Keratinocyte (primary cell): ENCODE results near the gene FAM83E. TPM values are rescaled to one million over a fixed set of nuclear protein-coding genes. Genes with fewer than 3 reads are reported as not detected.

Experiments used
- DNase-seq: peaks from one replicate; pipeline ENCODE4 v3.0.0-alpha.2; 2011; ENCODE audit warnings: low read depth, missing footprints, low spot score
- FAIRE-seq: peaks from 2 replicates; lab custom pipeline; 2011; peaks lifted over from hg19 to GRCh38; lab: Jason Lieb, UNC
- H2AFZ ChIP-seq: 2 replicates; pipeline ENCODE4 v1.6.0; 2012; ENCODE audit warnings: low read length, control low read depth, inconsistent platforms; ENCODE audit not compliant: control insufficient read depth
- H3K27ac ChIP-seq: 2 replicates; pipeline ENCODE4 v1.5.1; 2011; ENCODE audit warnings: low read length; ENCODE audit not compliant: control insufficient read depth, insufficient read depth
- H3K27me3 ChIP-seq: 3 replicates; pipeline ENCODE4 v1.6.0; 2011; ENCODE audit warnings: low read length; ENCODE audit not compliant: control insufficient read depth, insufficient read depth; ENCODE audit errors: extremely low read depth
- H3K36me3 ChIP-seq, 2 experiments: 2 replicates in 1 of 2; 3 replicates in 1 of 2; pipeline ENCODE4 v1.5.1; 2011; ENCODE audit warnings: low read length in 2 of 2, mild to moderate bottlenecking in 1 of 2; ENCODE audit not compliant: control insufficient read depth in 2 of 2, insufficient read depth in 2 of 2; ENCODE audit errors: extremely low read depth in 1 of 2
- H3K4me1 ChIP-seq: 3 replicates; pipeline ENCODE4 v1.5.1; 2011; ENCODE audit warnings: low read length; ENCODE audit not compliant: control insufficient read depth, insufficient read depth; ENCODE audit errors: extremely low read depth
- H3K4me2 ChIP-seq: 3 replicates; pipeline ENCODE4 v1.6.0; 2011; ENCODE audit warnings: low read depth, low read length; ENCODE audit not compliant: control insufficient read depth, insufficient read depth; ENCODE audit errors: extremely low read depth
- H3K4me3 ChIP-seq, 3 experiments: fragments of 200-600 bp in 1 of 3; sonication (generic) in 1 of 3; 2 replicates in 2 of 3; 3 replicates in 1 of 3; pipeline ENCODE4 v1.5.1; 2011 to 2016; ENCODE audit warnings: low read length in 3 of 3, mild to moderate bottlenecking in 3 of 3, control low read depth in 2 of 3, inconsistent platforms in 1 of 3, low read depth in 1 of 3, mixed read lengths in 1 of 3, mixed run types in 1 of 3, moderate library complexity in 1 of 3; ENCODE audit not compliant: control insufficient read depth in 2 of 3, insufficient read depth in 2 of 3; ENCODE audit errors: extremely low read depth in 1 of 3
- H3K79me2 ChIP-seq: 2 replicates; pipeline ENCODE4 v1.6.0; 2012; ENCODE audit warnings: low read length; ENCODE audit not compliant: control insufficient read depth, insufficient read depth
- H3K9ac ChIP-seq: 3 replicates; pipeline ENCODE4 v1.6.0; 2011; ENCODE audit warnings: low read length; ENCODE audit not compliant: control insufficient read depth, insufficient read depth; ENCODE audit errors: extremely low read depth
- H3K9me1 ChIP-seq: 3 replicates; pipeline ENCODE4 v1.6.0; 2011; ENCODE audit warnings: low read length; ENCODE audit not compliant: control insufficient read depth, insufficient read depth; ENCODE audit errors: extremely low read depth
- H3K9me3 ChIP-seq: 2 replicates; pipeline ENCODE4 v1.5.1; 2012; ENCODE audit warnings: low read depth, low read length; ENCODE audit not compliant: control insufficient read depth
- H4K20me1 ChIP-seq: 3 replicates; pipeline ENCODE4 v1.6.0; 2011; ENCODE audit warnings: low read length; ENCODE audit not compliant: control insufficient read depth, insufficient read depth; ENCODE audit errors: extremely low read depth
- EZH2 ChIP-seq: IDR thresholded peaks from one replicate; pipeline ENCODE4 v1.6.1; 2012; ENCODE audit warnings: inconsistent platforms, mild to moderate bottlenecking, low read length, moderate library complexity
- dilution Hi-C: fragments of 300-500 bp; cut with MboI; formaldehyde crosslinking; loops from one replicate; pipeline ENCODE4 v1.7.0; 2020; ENCODE audit warnings: low sequenced_read_pairs; ENCODE audit not compliant: extremely low pct_ligation_motif_present
- polyA plus RNA-seq, 5 experiments: library from polyadenylated mRNA; depleted of rRNA in 3 of 5; stranded (reverse) in 3 of 5; stranded (forward) in 1 of 5; unstranded in 1 of 5; fragments of >200 nt; gene quantifications; 1 replicate in 1 of 5; 2 replicates in 3 of 5; 3 replicates in 1 of 5; pipeline versions ENCODE4 v1.2.1 to v1.2.3, GENCODE V29; 2011 to 2012; ENCODE audit warnings: missing spikeins in 2 of 5, low read depth in 1 of 5, low replicate concordance in 1 of 5
- TF ChIP-seq, protein P1 (sequence below), 3 experiments: IDR thresholded peaks in 1 of 3; conservative IDR thresholded peaks in 1 of 3; optimal IDR thresholded peaks in 1 of 3; 2 replicates in 2 of 3; 3 replicates in 1 of 3; pipeline versions ENCODE3 to v1.5.1; 2011; ENCODE audit warnings: low read length in 3 of 3, mild to moderate bottlenecking in 3 of 3, moderate library complexity in 2 of 3, control low read depth in 1 of 3, inconsistent platforms in 1 of 3; ENCODE audit not compliant: insufficient read depth in 2 of 3; ENCODE audit errors: extremely low read depth in 1 of 3

Gene FAM83E
- polyA plus RNA-seq, 1 donor (not counting 4 experiments of a cell fraction or from before 2014, with no cell fraction given), result 0.17 TPM

DNA sequence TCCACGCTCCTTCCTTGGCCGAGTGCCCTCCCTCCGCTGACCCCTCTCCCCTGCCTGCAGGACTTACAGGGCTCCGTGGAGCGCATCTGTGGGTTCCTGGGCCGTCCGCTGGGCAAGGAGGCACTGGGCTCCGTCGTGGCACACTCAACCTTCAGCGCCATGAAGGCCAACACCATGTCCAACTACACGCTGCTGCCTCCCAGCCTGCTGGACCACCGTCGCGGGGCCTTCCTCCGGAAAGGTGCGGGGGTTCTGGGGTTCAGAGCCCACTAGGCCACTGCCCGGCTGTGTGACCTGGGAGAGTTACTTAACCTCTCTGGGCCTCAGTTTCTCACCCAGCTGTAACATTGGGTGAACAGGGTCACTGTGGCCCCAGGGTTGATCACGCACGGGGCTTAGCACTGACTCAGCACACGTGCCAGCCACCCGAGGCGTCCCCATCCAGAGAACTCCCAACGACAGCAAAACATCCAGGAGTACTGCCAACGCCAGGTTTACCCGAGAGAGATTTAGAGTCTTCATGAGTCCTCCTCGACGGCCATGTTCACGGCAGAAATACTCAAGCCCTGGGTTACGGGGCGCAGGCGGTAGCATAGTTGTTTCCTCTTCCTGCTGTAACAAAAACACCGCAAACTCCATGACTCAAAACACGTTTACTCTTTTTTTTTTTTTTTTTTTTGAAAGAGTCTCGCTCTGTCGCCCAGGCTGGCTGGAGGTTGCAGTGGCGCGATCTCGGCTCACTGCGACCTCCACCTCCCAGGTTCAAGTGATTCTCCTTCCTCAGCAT, 18.0 kb downstream of the FAM83E start:
- FAIRE-seq (no peak), DNase-seq (no peak)
- Histone ChIP-seq H3K4me1 (no peaks in the 10 kb centered on the region), H4K20me1 (no peaks in the 10 kb centered on the region), H3K27ac (no peak overlapping the region), H2AFZ (no peak overlapping the region), H3K9ac (no peak overlapping the region), H3K4me2 (no peak overlapping the region), H3K9me1 (no peaks in the 10 kb centered on the region), H3K27me3 (no peaks in the 10 kb centered on the region), H3K4me3 (no peak overlapping the region), H3K9me3 (no peaks in the 10 kb centered on the region), H3K79me2 (no peaks in the 10 kb centered on the region), H3K36me3 (no peaks in the 10 kb centered on the region)
- dilution Hi-C loops, result no loop called here
- TF ChIP-seq, protein P1, sequence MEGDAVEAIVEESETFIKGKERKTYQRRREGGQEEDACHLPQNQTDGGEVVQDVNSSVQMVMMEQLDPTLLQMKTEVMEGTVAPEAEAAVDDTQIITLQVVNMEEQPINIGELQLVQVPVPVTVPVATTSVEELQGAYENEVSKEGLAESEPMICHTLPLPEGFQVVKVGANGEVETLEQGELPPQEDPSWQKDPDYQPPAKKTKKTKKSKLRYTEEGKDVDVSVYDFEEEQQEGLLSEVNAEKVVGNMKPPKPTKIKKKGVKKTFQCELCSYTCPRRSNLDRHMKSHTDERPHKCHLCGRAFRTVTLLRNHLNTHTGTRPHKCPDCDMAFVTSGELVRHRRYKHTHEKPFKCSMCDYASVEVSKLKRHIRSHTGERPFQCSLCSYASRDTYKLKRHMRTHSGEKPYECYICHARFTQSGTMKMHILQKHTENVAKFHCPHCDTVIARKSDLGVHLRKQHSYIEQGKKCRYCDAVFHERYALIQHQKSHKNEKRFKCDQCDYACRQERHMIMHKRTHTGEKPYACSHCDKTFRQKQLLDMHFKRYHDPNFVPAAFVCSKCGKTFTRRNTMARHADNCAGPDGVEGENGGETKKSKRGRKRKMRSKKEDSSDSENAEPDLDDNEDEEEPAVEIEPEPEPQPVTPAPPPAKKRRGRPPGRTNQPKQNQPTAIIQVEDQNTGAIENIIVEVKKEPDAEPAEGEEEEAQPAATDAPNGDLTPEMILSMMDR (optimal IDR thresholded peaks at IDR 0.05 in 1 of 3, IDR thresholded peaks at IDR 0.05 in 1 of 3, conservative IDR thresholded peaks at IDR 0.05 in 1 of 3; ENCODE audit: extremely low read depth in 1 of 3, insufficient read depth in 2 of 3, low read length in 3 of 3), result no peak
- no peak for TF ChIP-seq EZH2

DNA sequence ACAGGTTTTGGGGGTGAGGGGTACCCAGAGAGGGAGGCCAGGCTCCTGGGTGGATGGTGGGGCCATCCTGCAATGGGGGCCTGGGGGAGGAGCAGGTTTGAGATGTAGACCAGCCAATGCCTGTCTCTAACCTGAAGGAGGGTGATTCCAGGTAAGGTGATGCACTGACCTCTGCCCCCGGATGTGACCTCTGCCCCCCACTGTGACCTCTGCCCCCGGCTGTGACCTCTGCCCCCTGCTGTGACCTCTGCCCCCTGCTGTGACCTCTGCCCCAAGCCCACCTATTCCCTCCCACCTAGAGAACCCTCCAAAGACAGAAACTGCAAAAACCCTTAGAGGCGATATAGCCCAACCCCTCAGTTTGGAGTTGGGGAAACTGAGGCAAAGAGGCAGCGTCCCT, 18.6 kb downstream of the FAM83E start:
- Histone ChIP-seq H3K9me3 (no peaks in the 10 kb centered on the region), H3K27ac (no peak overlapping the region), H2AFZ (no peak overlapping the region), H4K20me1 (no peaks in the 10 kb centered on the region), H3K9ac (no peak overlapping the region), H3K4me1 (no peaks in the 10 kb centered on the region), H3K9me1 (no peaks in the 10 kb centered on the region), H3K27me3 (no peaks in the 10 kb centered on the region), H3K4me2 (no peak overlapping the region), H3K4me3 (no peak overlapping the region), H3K79me2 (no peaks in the 10 kb centered on the region), H3K36me3 (no peaks in the 10 kb centered on the region)
- no peak for FAIRE-seq
- dilution Hi-C loops, result no loop called here
- DNase-seq, result no peak
- TF ChIP-seq, protein P1 (optimal IDR thresholded peaks at IDR 0.05 in 1 of 3, IDR thresholded peaks at IDR 0.05 in 1 of 3, conservative IDR thresholded peaks at IDR 0.05 in 1 of 3; ENCODE audit: extremely low read depth in 1 of 3, insufficient read depth in 2 of 3, low read length in 3 of 3), result no peak
- no peak for TF ChIP-seq EZH2
